HG03442 (cell line): ENCODE results near the gene XYLB.

ENCODE experiments used
- ATAC-seq: cut with Tn5 transposase; IDR thresholded peaks from one replicate; pipeline ENCODE4 v1.9.1; 2021; ENCODE audit warnings: mild to moderate bottlenecking, moderate library complexity; ENCODE audit not compliant: unreplicated experiment

Gene XYLB

DNA sequence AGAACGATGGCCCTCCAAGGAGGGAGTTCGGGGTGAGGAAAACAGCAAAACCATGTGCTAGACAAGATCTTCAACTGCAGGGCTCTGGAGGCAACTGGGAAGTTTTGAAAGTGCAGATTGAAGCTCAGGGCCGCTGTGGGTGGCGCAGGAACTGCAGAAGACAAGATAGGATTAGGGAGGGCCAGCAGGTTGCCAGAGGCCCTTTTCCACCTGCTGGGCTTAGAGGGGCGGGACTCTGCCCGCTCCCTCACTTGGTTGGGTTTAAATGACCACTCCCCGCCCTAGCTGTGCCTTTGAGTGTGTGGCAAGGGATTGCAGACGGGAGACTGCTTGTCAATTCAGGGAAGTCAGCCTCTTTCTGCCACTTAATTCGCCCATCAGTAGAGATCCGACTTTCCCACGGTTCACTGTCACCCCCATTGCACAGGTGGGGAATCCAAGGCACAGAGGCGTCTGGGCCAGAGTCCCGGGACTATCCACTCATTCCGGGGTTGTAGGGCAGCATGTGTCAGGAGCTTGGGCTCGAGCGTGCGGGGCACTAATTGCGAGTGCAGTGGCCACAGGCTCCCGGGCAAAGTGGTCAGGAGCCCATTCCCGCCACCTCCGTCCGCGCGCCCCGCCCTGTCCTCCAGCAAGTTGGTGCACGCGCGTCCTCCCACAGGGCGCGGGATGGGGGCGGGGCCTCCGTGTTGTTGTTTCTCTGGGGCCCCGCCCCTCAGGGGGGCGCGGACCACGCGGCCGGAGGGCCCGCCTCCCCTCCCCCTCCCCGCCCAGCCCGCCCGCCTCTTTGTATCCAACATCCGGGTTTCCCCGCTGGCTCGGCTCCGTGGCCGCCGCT, 106.7 kb downstream of the XYLB start, which contains the start of gene ACVR2B:
ACVR2B (plus strand) TSS at position 816 of the 838 bp plus-strand sequence. CDS start 433 bp downstream, outside the sequence.
- ATAC-seq = peak; percentile 64

DNA sequence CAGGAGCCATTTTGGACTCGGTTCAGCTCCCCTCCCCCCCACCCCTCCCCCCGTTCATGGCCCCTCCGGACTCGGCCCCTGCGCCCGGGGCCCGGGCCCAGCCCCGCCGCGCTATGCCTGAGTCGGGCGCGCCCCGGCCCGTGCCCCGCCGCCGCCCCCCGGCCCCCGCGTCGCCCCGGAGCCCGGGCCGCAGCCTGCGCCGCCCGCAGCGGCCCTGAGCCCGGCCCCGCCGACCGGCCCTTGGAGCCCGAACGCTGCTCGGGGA, 107.3 kb downstream of the XYLB start:
- ATAC-seq = no peak

DNA sequence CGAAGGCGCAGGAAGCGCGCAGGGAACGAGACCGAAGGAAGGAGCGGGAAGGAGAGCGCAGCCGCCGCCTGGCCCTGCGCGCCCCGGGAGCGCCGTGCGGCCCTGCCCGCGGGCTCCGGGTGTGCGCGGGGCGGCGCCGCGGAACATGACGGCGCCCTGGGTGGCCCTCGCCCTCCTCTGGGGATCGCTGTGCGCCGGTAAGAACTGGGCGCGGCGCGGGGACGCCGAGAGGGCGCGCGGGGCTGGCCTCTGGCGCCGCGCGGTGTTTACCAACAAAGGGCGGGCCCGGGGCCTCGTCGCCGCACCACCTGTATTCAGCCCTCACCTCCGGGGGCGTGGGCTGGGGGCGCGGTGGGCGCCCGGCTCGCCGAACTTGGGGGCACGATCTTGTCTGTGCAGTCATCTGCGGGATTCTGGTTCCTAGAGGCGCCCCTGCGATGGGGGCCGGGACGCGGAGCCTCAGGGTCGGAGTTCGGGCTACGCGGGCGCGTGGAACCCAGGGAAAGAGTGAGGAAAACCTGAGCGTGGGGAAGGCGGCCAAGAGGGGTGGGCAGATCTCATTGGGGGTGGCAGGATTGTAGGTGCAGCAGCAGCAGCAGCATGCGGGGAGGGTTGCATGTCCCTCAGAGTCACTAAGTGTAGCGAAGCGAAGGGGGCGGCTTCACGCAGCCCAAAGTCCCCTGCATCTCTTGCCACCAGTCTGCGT, 107.7 kb downstream of the XYLB start:
- peak; percentile 30 for ATAC-seq

DNA sequence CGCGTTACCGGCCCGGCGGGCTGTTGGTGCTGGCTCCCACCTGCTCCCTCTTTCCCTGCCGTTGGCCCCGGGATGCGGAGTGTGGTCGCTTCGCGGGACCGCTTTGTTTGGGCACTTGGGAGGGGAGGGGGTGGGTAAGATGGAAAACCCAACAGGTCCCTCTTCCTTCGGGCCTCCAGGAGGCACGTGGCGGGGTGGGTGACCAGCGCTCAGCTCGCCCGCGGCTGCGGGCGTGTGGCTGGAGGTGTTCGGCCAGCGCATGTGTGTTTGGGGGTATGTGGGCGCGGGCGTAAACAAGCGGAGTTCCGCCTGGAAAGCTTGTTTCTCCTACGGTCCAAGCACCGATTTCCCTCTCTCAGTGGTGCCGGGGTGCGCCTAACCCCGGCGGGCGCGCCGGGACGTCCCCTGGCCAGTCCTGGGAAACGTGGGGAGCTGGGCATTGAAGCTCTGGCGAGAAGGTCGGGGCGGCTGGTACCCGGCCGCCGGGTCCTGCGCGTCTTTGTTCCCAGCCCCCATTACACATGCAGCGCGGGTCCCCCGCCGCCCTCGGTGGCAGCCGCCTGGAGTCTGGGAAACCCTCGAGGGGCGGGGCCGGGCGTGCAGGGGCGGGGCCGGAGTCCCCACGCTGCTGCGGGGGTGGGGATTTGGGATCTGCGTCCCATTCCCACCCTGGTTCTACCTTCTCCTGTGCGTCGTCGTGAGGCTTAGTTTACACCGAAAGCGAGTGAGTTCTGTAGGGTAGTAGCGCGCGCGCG, 108.5 kb downstream of the XYLB start:
- peak; percentile 25 for ATAC-seq

DNA sequence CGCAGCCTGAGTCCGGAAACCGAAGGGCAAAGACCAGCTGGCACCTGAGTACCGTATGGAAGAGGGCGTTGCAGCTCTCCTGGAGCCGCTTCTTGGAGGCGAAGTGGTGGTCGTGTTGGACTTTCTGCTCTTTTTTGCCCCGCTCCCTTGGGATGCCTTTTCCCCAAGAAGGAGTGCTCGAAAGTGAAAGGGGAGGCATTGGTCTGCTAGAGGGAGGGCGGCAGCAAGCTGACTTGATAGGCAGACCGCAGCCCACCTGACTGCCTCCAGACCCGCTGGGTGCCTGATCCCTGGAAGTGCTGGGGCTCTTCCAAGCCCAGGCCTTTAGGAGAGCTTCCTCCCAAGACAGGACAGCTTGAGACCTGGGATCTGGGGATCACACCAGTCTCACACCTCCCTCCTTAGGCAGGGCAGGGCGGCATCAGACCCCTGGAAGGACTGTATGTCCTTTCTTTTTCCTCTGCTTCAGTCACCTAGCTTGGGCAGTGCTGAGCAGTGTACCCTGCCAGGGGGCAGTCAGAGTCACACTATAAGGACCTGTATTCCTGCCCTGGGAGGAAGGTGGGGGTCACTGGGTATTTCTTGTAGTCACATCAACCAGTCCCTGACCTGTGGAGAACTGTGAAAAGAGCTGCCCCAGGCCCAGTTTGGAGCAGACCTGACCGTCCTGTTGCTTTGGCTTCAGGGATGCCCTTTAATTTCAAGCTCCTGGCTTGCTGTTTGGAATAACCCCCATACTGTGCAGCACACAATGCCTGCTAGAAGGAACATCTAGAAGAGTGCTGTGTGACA, 109.2 kb downstream of the XYLB start:
- ATAC-seq = no peak

DNA sequence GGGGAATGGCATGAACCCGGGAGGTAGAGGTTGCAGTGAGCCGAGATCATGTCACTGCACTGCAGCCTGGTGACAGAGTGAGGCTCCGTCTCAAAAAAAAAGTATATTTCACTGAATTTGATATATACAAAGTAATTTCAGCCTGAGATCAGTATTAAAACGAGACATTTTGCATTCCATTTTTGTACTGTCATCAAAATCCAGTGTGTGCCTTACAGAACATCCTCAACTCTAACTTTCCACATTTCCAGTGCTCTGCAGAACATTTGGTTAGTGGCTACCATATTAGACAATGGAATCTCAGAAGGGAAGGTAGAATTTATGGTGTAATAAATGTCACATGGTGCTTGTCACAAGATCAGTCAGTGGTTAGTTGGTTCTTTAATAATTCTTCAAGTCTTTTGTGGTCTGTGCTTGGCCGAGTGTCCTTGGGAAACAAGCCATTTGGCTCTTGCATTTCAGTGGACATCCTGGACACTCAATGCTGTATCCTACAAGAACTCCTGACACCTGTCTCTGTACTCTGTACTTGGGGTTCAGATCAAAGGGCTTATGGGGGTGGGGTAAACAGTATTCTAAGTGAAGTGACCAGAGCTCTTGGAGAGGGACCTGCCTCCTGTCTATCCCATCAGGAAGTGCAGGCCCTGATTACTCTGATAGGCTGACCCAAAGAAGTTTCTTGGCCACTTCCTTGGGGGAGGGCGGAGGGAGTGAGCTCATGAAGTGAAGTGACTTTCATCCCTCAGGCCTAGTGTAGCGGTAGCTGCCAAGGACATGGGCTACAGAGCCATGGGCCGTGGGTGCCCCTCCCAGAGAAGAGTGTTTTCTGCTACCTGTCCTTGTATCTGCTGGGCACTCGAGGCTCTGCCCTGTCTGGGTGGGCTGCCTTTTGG, 110.8 kb downstream of the XYLB start:
- no peak for ATAC-seq

DNA sequence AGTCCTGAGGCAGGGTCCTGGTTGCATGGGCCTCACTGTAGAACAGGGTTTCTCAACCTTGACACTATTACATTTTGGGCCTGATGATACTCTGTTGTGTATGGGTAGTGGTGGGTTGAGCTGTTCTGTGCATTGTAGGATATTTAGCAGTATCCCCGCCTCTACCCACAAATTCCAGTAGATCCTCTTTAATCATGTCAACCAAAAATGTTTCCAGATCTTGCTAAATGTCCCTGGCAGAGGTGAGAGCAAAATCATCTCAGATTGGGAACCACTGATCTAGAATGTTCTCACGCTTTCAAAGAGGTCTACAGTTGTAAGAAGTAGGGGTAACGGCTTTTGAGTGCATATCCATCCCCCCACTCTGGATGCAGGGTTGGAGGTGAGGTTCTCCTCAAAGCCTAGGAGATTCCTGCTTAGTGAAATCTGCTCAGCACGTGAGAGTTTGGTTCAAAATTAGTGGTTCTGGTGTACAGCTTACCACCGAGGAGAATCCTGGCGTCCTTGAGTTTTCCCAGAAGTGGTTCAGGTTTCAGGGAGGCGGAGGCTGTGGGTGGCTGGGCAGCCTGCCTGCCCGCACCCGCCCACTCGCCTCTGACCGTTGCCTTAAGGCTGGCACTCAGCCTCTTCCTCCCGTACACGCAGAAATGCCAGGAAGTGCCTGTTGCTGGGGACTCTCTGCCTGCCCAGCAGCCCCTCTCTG, 112.4 kb downstream of the XYLB start:
- ATAC-seq = no peak

DNA sequence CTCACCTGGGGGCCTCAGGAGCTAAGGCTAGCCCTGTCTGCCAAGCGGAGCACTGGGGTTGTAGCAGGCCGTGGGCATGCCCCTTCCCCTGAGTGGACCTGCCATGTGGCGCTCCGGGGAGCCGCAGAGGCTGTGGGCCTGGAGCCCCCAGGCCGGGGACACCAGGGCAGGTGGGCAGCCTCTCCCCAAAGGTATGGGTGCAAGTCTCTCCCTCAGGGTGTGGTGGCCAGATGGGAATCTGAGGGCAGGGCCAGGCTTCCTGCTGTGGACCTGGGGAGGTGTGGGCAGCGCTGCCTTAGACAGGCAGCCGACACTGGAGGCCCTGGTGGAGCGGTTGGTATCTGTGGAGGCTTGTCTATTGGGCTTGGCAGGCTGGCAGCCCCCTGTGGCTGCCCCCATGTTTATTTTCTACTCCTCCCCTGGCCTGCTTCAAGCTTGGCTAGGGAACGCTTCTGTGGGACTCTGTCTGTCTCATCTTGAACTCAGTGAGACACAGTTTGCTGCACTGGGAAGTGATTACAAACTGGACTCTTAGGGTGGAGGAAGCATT, 113.0 kb downstream of the XYLB start:
- ATAC-seq = no peak

DNA sequence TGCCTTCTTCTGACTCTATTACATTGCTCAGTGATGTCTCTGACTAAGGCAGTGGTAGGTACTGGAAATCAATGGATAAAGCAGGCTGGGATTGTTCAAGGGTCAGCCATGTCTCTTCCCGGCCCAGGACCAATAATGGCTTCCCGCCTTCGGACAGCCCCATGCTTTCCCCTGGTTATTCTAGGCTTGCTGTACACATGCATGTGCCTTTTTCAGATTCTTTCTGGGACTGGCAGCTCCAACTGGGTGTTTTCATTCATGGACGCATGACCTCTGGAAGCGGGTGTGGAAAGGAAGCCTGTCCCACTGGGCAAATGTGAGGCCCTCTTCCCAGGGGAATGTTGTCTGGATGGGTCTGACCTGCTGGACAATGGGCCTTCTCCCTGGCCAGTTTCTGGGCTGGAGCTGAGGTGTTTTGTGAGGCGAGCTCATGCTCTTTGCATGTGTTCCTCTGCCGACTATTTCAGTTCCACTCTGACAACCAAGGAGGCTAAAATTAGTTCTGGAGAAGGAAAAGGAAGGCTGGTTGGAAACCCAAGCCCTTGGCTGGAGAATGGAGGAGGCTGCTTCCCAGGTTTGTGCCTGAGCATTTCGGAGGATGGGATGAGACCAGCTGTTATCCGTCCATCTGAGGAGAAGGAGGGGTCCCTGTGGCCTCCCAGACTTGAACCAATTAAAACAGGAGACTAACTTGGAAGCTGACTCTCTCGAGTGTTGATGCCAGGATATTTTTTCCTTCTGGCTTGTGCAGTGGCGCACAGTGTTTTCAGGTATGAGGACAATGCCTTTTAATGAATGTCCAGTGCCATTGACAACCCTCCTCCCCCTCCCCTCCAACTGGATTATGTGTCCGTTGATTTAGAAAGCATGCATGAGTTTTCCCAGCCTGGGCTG, 114.0 kb downstream of the XYLB start:
- ATAC-seq = no peak
